ENCODE measurements around the gene ACER3. TPM values are rescaled to one million over a fixed set of nuclear protein-coding genes. Genes with fewer than 3 reads are reported as not detected.
"Not testable (repeated sequence)": the region's sequence is repeated elsewhere in the genome, so short reads cannot be mapped to it uniquely, and the experiment has no call there.

Gene ACER3
- total RNA-seq, 1 donor from 2014 or later: 13.3 TPM

GRCh38 chr11:76987203-76987602, 126.5 kb downstream of the ACER3 start:
- intact Hi-C loops (cut with micrococcal nuclease): no loop called here

GRCh38 chr11:76990628-76991027, 129.9 kb downstream of the ACER3 start:
- intact Hi-C loops (cut with micrococcal nuclease): no loop called here

GRCh38 chr11:76995081-76995576, 134.4 kb downstream of the ACER3 start:
- intact Hi-C loops (cut with micrococcal nuclease): no loop called here

GRCh38 chr11:76997512-76997911, 136.8 kb downstream of the ACER3 start:
- intact Hi-C loops (cut with micrococcal nuclease): no loop called here

- intact Hi-C loops (cut with micrococcal nuclease): no loop called here
These were observed 138.9 kb downstream of the ACER3 start for GRCh38 chr11:76999597-76999996.

- intact Hi-C loops (cut with micrococcal nuclease): no loop called here
These were observed 140.9 kb downstream of the ACER3 start for GRCh38 chr11:77001613-77002012.

- intact Hi-C loops (cut with micrococcal nuclease): no loop called here
These were observed 142.1 kb downstream of the ACER3 start for GRCh38 chr11:77002776-77003175.

GRCh38 chr11:77003963-77004362, 143.2 kb downstream of the ACER3 start:
- intact Hi-C loops (cut with micrococcal nuclease): no loop called here

- intact Hi-C loops (cut with micrococcal nuclease): no loop called here
These were observed 148.9 kb downstream of the ACER3 start for GRCh38 chr11:77009533-77010160.

- intact Hi-C loops (cut with micrococcal nuclease): no loop called here
These were observed 154.0 kb downstream of the ACER3 start for GRCh38 chr11:77014669-77015068.

GRCh38 chr11:77018396-77018924, 157.7 kb downstream of the ACER3 start:
- intact Hi-C loops (cut with micrococcal nuclease): not testable (repeated sequence)

GRCh38 chr11:77019976-77020595, 159.4 kb downstream of the ACER3 start:
- intact Hi-C loops (cut with micrococcal nuclease): no loop called here

- intact Hi-C loops (cut with micrococcal nuclease): no loop called here
These were observed 160.0 kb downstream of the ACER3 start for GRCh38 chr11:77020734-77021133.

- intact Hi-C loops (cut with micrococcal nuclease): no loop called here
These were observed 164.0 kb downstream of the ACER3 start for GRCh38 chr11:77024745-77025144.

- intact Hi-C loops (cut with micrococcal nuclease): no loop called here
These were observed 165.5 kb downstream of the ACER3 start for GRCh38 chr11:77026221-77026620.

GRCh38 chr11:77026743-77027142, 166.0 kb downstream of the ACER3 start:
- intact Hi-C loops (cut with micrococcal nuclease): no loop called here

GRCh38 chr11:77027275-77027674, 166.6 kb downstream of the ACER3 start:
- intact Hi-C loops (cut with micrococcal nuclease): no loop called here

- intact Hi-C loops (cut with micrococcal nuclease): no loop called here
These were observed 169.1 kb downstream of the ACER3 start for GRCh38 chr11:77029829-77030228.

GRCh38 chr11:77030834-77031414, 170.2 kb downstream of the ACER3 start:
- intact Hi-C loops (cut with micrococcal nuclease): no loop called here

- intact Hi-C loops (cut with micrococcal nuclease): no loop called here
These were observed 170.9 kb downstream of the ACER3 start for GRCh38 chr11:77031599-77031998.

- intact Hi-C loops (cut with micrococcal nuclease): no loop called here
These were observed 174.3 kb downstream of the ACER3 start for GRCh38 chr11:77035039-77035438.

GRCh38 chr11:77035580-77035979, 174.9 kb downstream of the ACER3 start:
- intact Hi-C loops (cut with micrococcal nuclease): no loop called here

Data from T-helper 1 cell treated with Interleukin-12 subunit alpha and Interleukin-12 subunit beta and Interleukin-4 antibody, amounts not matched to agents 30 ng/mL and 1 ng/mL, for 36 hours (primary cell).